Measurements from ENCODE around the gene RPL31. TPM values are rescaled to one million over a fixed set of nuclear protein-coding genes. Genes with fewer than 3 reads are reported as not detected.

RPL31 gene
- total RNA-seq, 1 donor from 2014 or later = 479 TPM

- Histone ChIP-seq H3K9me3 (no peaks in the 10 kb centered on the region), H3K27ac (peak overlapping the region; percentile 89 to 91), H3K36me3 (peaks cover 36 to 45% of the 10 kb centered on the region in 2 donors), H3K4me3 (peak overlapping the region; percentile 90), H3K27me3 (no peaks in the 10 kb centered on the region), H3K4me1 (peaks cover 3 to 15% of the 10 kb centered on the region in 2 donors)
- no peak for DNase-seq (ENCODE audit: low spot score in 2 of 2)
- intact Hi-C loops (cut with DNase I) = loop anchor here (2.0 to 10.0 kb wide), 5 partner anchors 150 to 588 kb away; partner anchors contain the start of genes CHST10, CNOT11, PDCL3 and RNF149
- TF ChIP-seq CTCF (IDR thresholded peaks at IDR 0.05) = no peak
These were observed 631 bp downstream of the RPL31 start for GRCh38 chr2:101002562-101003277.

GRCh38 chr2:101003278-101003775 lies 1.2 kb downstream of the RPL31 start:
- H3K27ac ChIP-seq = peak overlapping the region; percentile 89 to 91
- H3K9me3 ChIP-seq = no peaks in the 10 kb centered on the region
- H3K4me3 ChIP-seq = peak overlapping the region; percentile 90
- H3K36me3 ChIP-seq = peaks cover 42 to 51% of the 10 kb centered on the region in 2 donors
- TF ChIP-seq CTCF (IDR thresholded peaks at IDR 0.05) = no peak
- DNase-seq (ENCODE audit: low spot score in 2 of 2) = no peak
- peaks cover 3 to 15% of the 10 kb centered on the region in 2 donors for H3K4me1 ChIP-seq
- no peaks in the 10 kb centered on the region for H3K27me3 ChIP-seq
- intact Hi-C loops (cut with DNase I) = loop anchor here (2.0 to 10.0 kb wide), 5 partner anchors 149 to 589 kb away; partner anchors contain the start of genes CHST10, CNOT11, PDCL3 and RNF149

- TF ChIP-seq CTCF (IDR thresholded peaks at IDR 0.05) = no peak
- no peak overlapping the region for H3K27ac ChIP-seq
- no peak for DNase-seq (ENCODE audit: low spot score in 2 of 2)
- H3K27me3 ChIP-seq = no peaks in the 10 kb centered on the region
- H3K36me3 ChIP-seq = peaks cover 47 to 58% of the 10 kb centered on the region in 2 donors
- no peaks in the 10 kb centered on the region for H3K9me3 ChIP-seq
- H3K4me1 ChIP-seq = peaks cover 3 to 15% of the 10 kb centered on the region in 2 donors
- intact Hi-C loops (cut with DNase I) = loop anchor here (5.0 to 10.0 kb wide), 2 partner anchors 303 to 590 kb away; partner anchors contain the start of genes CHST10 and RNF149
- no peak overlapping the region for H3K4me3 ChIP-seq
These were observed 2.7 kb downstream of the RPL31 start for GRCh38 chr2:101004620-101005325.

GRCh38 chr2:101006065-101006715 lies 4.1 kb downstream of the RPL31 start:
- intact Hi-C loops (cut with DNase I) = loop anchor here (10.0 kb wide), 1 partner anchor 591 kb away; the partner anchor contains the start of gene CHST10
- Histone ChIP-seq H3K27ac (no peak overlapping the region), H3K9me3 (no peaks in the 10 kb centered on the region), H3K4me3 (no peak overlapping the region), H3K36me3 (peaks cover 47 to 70% of the 10 kb centered on the region in 2 donors), H3K27me3 (no peaks in the 10 kb centered on the region), H3K4me1 (peaks cover 3 to 15% of the 10 kb centered on the region in 2 donors)
- no peak for DNase-seq (ENCODE audit: low spot score in 2 of 2)
- no peak for TF ChIP-seq CTCF (IDR thresholded peaks at IDR 0.05)
